ENCODE measurements around the gene DENND4B. TPM values are rescaled to one million over a fixed set of nuclear protein-coding genes. Genes with fewer than 3 reads are reported as not detected.

The DENND4B gene
- total and polyA plus RNA-seq, 10 of the 15 experiments (the other 5 are each of a cell fraction or from before 2014, with no cell fraction given): 12.0 to 74.8 (median 22.7) TPM

DNA sequence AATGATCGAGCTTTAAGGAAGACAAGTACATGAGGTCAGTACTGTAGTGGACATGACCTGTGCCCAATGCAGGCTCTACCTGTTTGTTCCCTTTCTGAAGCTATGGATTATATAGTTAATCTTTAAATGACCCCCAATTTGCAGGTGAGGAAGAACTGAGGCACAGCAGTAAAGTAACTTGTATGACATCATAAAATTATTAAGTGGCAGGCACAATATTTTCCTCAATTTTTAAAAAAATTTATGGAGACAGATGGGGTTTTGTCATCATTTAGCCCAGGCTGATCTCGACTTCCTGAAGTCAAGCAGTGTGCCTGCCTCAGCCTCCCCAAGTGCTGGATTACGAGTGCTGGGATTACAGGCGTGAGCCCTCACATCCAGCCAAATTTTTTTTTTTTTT lies 20.1 kb downstream of the DENND4B start (continued):
- no peak for TF ChIP-seq ATF2 (IDR thresholded peaks at IDR 0.05; ENCODE audit: low read length)

GRCh38 chr1:153922972-153923925 lies 23.3 kb downstream of the DENND4B start, which contains the start of gene GATAD2B:
TSS of gene GATAD2B (minus strand) at chr1:153922972. CDS start at chr1:153828347, 94,625 bp downstream.
- ATAC-seq (peak; percentile 96), FAIRE-seq (peak; percentile 91), DNase-seq (ENCODE audit: low read depth, low spot score) (peak; percentile 100)
- POLR2A ChIA-PET: interaction anchor here (0.6 to 10.1 kb wide), 18 partner anchors 21 to 1281 kb away, joined by 3 to 83 read pairs (median 3); partner anchors contain the start of genes CREB3L4, CRTC2, DENND4B and JTB
- WGBS (ENCODE audit: insufficient coverage, insufficient replicate concordance, low lambda C conversion rate, missing lambda C conversion rate): under 1% methylated on average over 53 of the region's 53 CpGs
- no peaks in the 10 kb centered on the region for H4K20me1 ChIP-seq (ENCODE audit: control insufficient read depth, insufficient read depth)
- SMC1A ChIA-PET (ENCODE audit: uncharacterized antibody, unreplicated experiment): interaction anchor here (0.9 to 7.7 kb wide), 10 partner anchors 22 to 118 kb away, joined by 3 to 59 read pairs (median 8); partner anchors contain the start of genes CREB3L4, DENND4B, RAB13 and SLC39A1
- H3K4me1 ChIP-seq (ENCODE audit: control insufficient read depth, insufficient read depth, low read length): peaks cover 11% of the 10 kb centered on the region
- H2AFZ ChIP-seq (ENCODE audit: control insufficient read depth, low read depth, low read length): peak within 1 kb of the TSS; percentile 77
- CTCF ChIA-PET: interaction anchor here (0.8 to 14.9 kb wide), 15 partner anchors 22 to 348 kb away, joined by 3 to 138 read pairs (median 5); partner anchors contain the start of genes CREB3L4, DENND4B, JTB and RAB13
- intact Hi-C loops (cut with micrococcal nuclease; ENCODE audit: unreplicated experiment): loop anchor here (2.0 to 5.0 kb wide), 5 partner anchors 22 to 194 kb away; partner anchors contain the start of genes INTS3 and RAB13
- H3K9me3 ChIP-seq (replicated peaks; ENCODE audit: control insufficient read depth, insufficient read depth, low read length): no peaks in the 10 kb centered on the region
- H3K9ac ChIP-seq (ENCODE audit: control insufficient read depth, insufficient read depth, low read length): peak within 1 kb of the TSS; percentile 99
- BruUV-seq (replicated peaks): TSS peak; percentile 98
- no peaks in the 10 kb centered on the region for H3K27me3 ChIP-seq (replicated peaks in 1 of 2; ENCODE audit: control insufficient read depth in 2 of 2, insufficient read depth in 2 of 2, low read length in 1 of 2)
- peaks cover 49% of the 10 kb centered on the region for H3K79me2 ChIP-seq (ENCODE audit: control insufficient read depth, insufficient read depth, low read length)
- in situ Hi-C loops (cut with MboI): no loop called here
- no peaks in the 10 kb centered on the region for H3K36me3 ChIP-seq (ENCODE audit: control insufficient read depth in 2 of 2, insufficient read depth in 2 of 2, low read length in 1 of 2)
- peak within 1 kb of the TSS; percentile 93 for H3K4me2 ChIP-seq (ENCODE audit: control insufficient read depth, insufficient read depth)
- peak within 1 kb of the TSS; percentile 99 for H3K27ac ChIP-seq (ENCODE audit: control insufficient read depth, insufficient read depth)
- peak within 1 kb of the TSS; percentile 98 for H3K4me3 ChIP-seq
- RAD21 ChIA-PET (ENCODE audit: unreplicated experiment): interaction anchor here (0.7 to 6.4 kb wide), 18 partner anchors 12 to 276 kb away, joined by 3 to 55 read pairs (median 6); partner anchors contain the start of genes CREB3L4, DENND4B, JTB and RAB13
- TF ChIP-seq HDAC6 (IDR thresholded peaks at IDR 0.05; ENCODE audit: unreplicated experiment) (no peak), ZNF274 (IDR thresholded peaks at IDR 0.05; ENCODE audit: insufficient read depth, insufficient read length) (no peak), ELK1 (IDR thresholded peaks at IDR 0.05; ENCODE audit: low read depth, low read length) (no peak)
- TF ChIP-seq, protein P1, sequence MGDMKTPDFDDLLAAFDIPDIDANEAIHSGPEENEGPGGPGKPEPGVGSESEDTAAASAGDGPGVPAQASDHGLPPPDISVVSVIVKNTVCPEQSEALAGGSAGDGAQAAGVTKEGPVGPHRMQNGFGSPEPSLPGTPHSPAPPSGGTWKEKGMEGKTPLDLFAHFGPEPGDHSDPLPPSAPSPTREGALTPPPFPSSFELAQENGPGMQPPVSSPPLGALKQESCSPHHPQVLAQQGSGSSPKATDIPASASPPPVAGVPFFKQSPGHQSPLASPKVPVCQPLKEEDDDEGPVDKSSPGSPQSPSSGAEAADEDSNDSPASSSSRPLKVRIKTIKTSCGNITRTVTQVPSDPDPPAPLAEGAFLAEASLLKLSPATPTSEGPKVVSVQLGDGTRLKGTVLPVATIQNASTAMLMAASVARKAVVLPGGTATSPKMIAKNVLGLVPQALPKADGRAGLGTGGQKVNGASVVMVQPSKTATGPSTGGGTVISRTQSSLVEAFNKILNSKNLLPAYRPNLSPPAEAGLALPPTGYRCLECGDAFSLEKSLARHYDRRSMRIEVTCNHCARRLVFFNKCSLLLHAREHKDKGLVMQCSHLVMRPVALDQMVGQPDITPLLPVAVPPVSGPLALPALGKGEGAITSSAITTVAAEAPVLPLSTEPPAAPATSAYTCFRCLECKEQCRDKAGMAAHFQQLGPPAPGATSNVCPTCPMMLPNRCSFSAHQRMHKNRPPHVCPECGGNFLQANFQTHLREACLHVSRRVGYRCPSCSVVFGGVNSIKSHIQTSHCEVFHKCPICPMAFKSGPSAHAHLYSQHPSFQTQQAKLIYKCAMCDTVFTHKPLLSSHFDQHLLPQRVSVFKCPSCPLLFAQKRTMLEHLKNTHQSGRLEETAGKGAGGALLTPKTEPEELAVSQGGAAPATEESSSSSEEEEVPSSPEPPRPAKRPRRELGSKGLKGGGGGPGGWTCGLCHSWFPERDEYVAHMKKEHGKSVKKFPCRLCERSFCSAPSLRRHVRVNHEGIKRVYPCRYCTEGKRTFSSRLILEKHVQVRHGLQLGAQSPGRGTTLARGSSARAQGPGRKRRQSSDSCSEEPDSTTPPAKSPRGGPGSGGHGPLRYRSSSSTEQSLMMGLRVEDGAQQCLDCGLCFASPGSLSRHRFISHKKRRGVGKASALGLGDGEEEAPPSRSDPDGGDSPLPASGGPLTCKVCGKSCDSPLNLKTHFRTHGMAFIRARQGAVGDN (IDR thresholded peaks at IDR 0.05): peak; percentile 43
- TF ChIP-seq, protein P2, sequence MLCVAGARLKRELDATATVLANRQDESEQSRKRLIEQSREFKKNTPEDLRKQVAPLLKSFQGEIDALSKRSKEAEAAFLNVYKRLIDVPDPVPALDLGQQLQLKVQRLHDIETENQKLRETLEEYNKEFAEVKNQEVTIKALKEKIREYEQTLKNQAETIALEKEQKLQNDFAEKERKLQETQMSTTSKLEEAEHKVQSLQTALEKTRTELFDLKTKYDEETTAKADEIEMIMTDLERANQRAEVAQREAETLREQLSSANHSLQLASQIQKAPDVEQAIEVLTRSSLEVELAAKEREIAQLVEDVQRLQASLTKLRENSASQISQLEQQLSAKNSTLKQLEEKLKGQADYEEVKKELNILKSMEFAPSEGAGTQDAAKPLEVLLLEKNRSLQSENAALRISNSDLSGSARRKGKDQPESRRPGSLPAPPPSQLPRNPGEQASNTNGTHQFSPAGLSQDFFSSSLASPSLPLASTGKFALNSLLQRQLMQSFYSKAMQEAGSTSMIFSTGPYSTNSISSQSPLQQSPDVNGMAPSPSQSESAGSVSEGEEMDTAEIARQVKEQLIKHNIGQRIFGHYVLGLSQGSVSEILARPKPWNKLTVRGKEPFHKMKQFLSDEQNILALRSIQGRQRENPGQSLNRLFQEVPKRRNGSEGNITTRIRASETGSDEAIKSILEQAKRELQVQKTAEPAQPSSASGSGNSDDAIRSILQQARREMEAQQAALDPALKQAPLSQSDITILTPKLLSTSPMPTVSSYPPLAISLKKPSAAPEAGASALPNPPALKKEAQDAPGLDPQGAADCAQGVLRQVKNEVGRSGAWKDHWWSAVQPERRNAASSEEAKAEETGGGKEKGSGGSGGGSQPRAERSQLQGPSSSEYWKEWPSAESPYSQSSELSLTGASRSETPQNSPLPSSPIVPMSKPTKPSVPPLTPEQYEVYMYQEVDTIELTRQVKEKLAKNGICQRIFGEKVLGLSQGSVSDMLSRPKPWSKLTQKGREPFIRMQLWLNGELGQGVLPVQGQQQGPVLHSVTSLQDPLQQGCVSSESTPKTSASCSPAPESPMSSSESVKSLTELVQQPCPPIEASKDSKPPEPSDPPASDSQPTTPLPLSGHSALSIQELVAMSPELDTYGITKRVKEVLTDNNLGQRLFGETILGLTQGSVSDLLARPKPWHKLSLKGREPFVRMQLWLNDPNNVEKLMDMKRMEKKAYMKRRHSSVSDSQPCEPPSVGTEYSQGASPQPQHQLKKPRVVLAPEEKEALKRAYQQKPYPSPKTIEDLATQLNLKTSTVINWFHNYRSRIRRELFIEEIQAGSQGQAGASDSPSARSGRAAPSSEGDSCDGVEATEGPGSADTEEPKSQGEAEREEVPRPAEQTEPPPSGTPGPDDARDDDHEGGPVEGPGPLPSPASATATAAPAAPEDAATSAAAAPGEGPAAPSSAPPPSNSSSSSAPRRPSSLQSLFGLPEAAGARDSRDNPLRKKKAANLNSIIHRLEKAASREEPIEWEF (IDR thresholded peaks at IDR 0.05; ENCODE audit: insufficient replicate concordance, low read depth, low read length): no peak

Measured in GM12878 (cell line).